ENCODE results near the gene MIR17HG. TPM values are rescaled to one million over a fixed set of nuclear protein-coding genes. Genes with fewer than 3 reads are reported as not detected.

Gene MIR17HG
- polyA plus RNA-seq, 1 donor from 2014 or later: 0.79 TPM

DNA sequence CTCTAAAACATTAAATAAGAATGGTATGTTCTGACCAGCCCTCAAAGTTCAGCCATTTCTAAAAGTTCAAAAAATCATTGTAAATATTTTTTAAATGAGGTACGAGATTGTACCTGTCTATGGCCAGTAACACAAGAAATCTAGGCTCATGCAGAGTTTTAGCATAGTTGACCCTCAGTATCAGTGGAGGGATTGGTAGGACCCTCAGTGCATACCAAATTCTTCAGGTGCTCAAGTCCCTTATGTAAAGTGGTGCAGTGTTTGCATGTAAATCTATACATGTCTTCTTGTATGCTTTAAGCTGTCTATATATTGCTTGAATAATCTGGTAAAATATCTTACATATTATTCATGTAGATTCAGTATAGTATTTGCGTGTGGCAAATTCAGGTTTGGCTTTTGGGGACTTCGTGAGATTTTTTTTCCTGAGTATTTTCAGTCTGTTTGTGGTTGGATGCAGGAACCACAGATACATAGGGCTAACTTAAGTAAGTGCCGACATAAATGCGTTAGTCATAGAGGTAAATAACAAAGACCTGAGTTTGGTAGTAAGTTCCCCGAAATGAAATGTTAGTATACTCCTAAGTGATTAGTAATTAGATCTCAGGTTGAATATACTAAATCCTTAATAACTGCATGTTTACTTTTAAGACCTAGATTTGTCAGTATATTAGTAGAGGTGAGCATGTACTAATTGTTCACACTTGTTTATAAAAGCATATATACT lies 7.8 kb downstream of the MIR17HG start:
- Histone ChIP-seq H3K4me3 (ENCODE audit: low read length) (no peak overlapping the region), H3K36me3 (ENCODE audit: insufficient read depth, low read length) (peaks cover 7% of the 10 kb centered on the region), H3K27me3 (ENCODE audit: insufficient read depth, low read depth, low read length) (no peaks in the 10 kb centered on the region), H3K79me2 (replicated peaks; ENCODE audit: insufficient read depth, low read length) (peaks cover 32% of the 10 kb centered on the region), H3K9me2 (ENCODE audit: insufficient read depth, low read length) (no peaks in the 10 kb centered on the region), H3K4me2 (ENCODE audit: low read length) (no peak overlapping the region), H3F3A (ENCODE audit: insufficient read depth, low read length, poor library complexity, severe bottlenecking) (no peaks in the 10 kb centered on the region), H3K9ac (ENCODE audit: low read length) (no peak overlapping the region), H2AFZ (ENCODE audit: low read depth, low read length) (no peak overlapping the region), H4K20me1 (ENCODE audit: insufficient read depth) (peaks cover 6% of the 10 kb centered on the region), H3K9me3 (ENCODE audit: low read length) (no peaks in the 10 kb centered on the region), H3K27ac (ENCODE audit: low read length) (no peak overlapping the region)
- TF ChIP-seq REST (IDR thresholded peaks at IDR 0.05; ENCODE audit: borderline replicate concordance): no peak
- TF ChIP-seq CTCF (IDR thresholded peaks at IDR 0.05; ENCODE audit: poor library complexity, severe bottlenecking): no peak
- TF ChIP-seq MXI1 (conservative IDR thresholded peaks at IDR 0.05; ENCODE audit: poor library complexity, severe bottlenecking): no peak
- TF ChIP-seq EZH2 (IDR thresholded peaks at IDR 0.05; ENCODE audit: borderline replicate concordance, insufficient read depth, low read length, poor library complexity, severe bottlenecking): no peak
- no peak for TF ChIP-seq RAD21 (conservative IDR thresholded peaks at IDR 0.05)
- TF ChIP-seq SMC3 (conservative IDR thresholded peaks at IDR 0.05; ENCODE audit: poor library complexity): no peak
- no peak for TF ChIP-seq POLR2AphosphoS5 (IDR thresholded peaks at IDR 0.05)
- TF ChIP-seq EP300 (conservative IDR thresholded peaks at IDR 0.05; ENCODE audit: poor library complexity, severe bottlenecking): no peak
- no peak for TF ChIP-seq TAF1 (IDR thresholded peaks at IDR 0.05; ENCODE audit: low read depth)

GRCh38 chr13:91355826-91356710 lies 8.6 kb downstream of the MIR17HG start:
- no peaks in the 10 kb centered on the region for H3F3A ChIP-seq (ENCODE audit: insufficient read depth, low read length, poor library complexity, severe bottlenecking)
- no peak overlapping the region for H3K27ac ChIP-seq (ENCODE audit: low read length)
- H3K79me2 ChIP-seq (replicated peaks; ENCODE audit: insufficient read depth, low read length): peaks cover 24% of the 10 kb centered on the region
- no peaks in the 10 kb centered on the region for H3K9me3 ChIP-seq (ENCODE audit: low read length)
- H3K36me3 ChIP-seq (ENCODE audit: insufficient read depth, low read length): peaks cover 7% of the 10 kb centered on the region
- H4K20me1 ChIP-seq (ENCODE audit: insufficient read depth): no peaks in the 10 kb centered on the region
- TF ChIP-seq REST (IDR thresholded peaks at IDR 0.05; ENCODE audit: borderline replicate concordance): no peak
- TF ChIP-seq EZH2 (IDR thresholded peaks at IDR 0.05; ENCODE audit: borderline replicate concordance, insufficient read depth, low read length, poor library complexity, severe bottlenecking): no peak
- TF ChIP-seq RAD21 (conservative IDR thresholded peaks at IDR 0.05): no peak
- no peak for TF ChIP-seq EP300 (conservative IDR thresholded peaks at IDR 0.05; ENCODE audit: poor library complexity, severe bottlenecking)
- TF ChIP-seq MXI1 (conservative IDR thresholded peaks at IDR 0.05; ENCODE audit: poor library complexity, severe bottlenecking): no peak
- no peak for TF ChIP-seq TAF1 (IDR thresholded peaks at IDR 0.05; ENCODE audit: low read depth)
- TF ChIP-seq CTCF (IDR thresholded peaks at IDR 0.05; ENCODE audit: poor library complexity, severe bottlenecking): no peak
- no peak for TF ChIP-seq SMC3 (conservative IDR thresholded peaks at IDR 0.05; ENCODE audit: poor library complexity)
- no peak for TF ChIP-seq POLR2AphosphoS5 (IDR thresholded peaks at IDR 0.05)
- no peak overlapping the region for H3K9ac ChIP-seq (ENCODE audit: low read length)
- H3K9me2 ChIP-seq (ENCODE audit: insufficient read depth, low read length): no peaks in the 10 kb centered on the region
- no peaks in the 10 kb centered on the region for H3K27me3 ChIP-seq (ENCODE audit: insufficient read depth, low read depth, low read length)
- H2AFZ ChIP-seq (ENCODE audit: low read depth, low read length): no peak overlapping the region
- H3K4me3 ChIP-seq (ENCODE audit: low read length): no peak overlapping the region
- H3K4me2 ChIP-seq (ENCODE audit: low read length): no peak overlapping the region

Data from neural cell (in vitro differentiated cells).